Measurements from ENCODE around the gene TMEM63C. TPM values are rescaled to one million over a fixed set of nuclear protein-coding genes. Genes with fewer than 3 reads are reported as not detected.

TMEM63C gene
- total RNA-seq, 2 donors from 2014 or later, result under 0.01 TPM; not detected in 1

- H3K27ac ChIP-seq, result no peak overlapping the region
- no peak for ATAC-seq (ENCODE audit: insufficient number of reproducible peaks, low FRiP score, low read depth)
- no peak for DNase-seq (ENCODE audit: low spot score)
These were observed 84.7 kb downstream of the TMEM63C start for GRCh38 chr14:77266336-77266735.

DNA sequence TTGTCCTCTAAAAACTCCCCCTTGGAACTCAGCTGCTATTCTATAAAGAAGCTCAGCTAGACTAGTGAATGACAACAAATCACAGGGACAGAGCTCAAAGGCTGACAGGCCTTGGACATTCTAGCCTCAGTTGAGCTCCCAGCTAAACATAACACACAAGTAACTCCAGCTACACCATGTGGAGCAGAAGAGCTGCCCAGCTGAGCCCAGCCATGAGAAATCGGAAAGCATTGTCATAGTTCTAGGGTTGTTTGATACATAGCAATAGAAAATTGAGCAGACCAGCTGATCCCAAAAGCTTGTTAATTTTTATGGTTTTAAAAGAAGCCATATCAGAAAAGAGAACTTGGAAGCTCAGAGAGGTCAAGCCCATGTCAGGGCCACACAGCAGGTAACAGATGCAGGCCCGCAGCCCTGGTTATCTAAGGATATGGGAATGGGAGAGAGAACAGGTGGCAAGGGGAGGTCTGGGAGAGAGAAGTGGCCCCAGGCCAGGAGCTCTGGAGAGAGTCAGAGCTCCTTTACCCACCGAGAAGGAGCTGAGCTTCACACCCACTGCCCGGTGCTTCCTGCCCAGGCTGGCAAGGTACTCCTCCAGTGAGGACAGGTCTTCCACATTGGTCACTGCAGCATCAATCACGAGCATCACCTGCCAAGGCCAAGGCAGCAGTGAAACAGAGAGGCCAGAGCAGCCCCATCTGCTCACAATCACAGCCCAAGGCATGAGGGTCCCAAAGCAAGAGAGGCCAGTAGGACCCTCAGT, 86.5 kb downstream of the TMEM63C start:
- ATAC-seq (ENCODE audit: insufficient number of reproducible peaks, low FRiP score, low read depth) (no peak), DNase-seq (ENCODE audit: low spot score) (no peak)
- Histone ChIP-seq H3K4me3 (no peak overlapping the region), H3K36me3 (no peaks in the 10 kb centered on the region), H3K27me3 (replicated peaks; ENCODE audit: insufficient read depth) (no peaks in the 10 kb centered on the region), H3K9me3 (peaks cover 4% of the 10 kb centered on the region), H3K27ac (no peak overlapping the region), H3K4me1 (ENCODE audit: control insufficient read depth in 1 of 2, low read depth in 2 of 2) (no peaks in the 10 kb centered on the region)
- TF ChIP-seq, protein P1, sequence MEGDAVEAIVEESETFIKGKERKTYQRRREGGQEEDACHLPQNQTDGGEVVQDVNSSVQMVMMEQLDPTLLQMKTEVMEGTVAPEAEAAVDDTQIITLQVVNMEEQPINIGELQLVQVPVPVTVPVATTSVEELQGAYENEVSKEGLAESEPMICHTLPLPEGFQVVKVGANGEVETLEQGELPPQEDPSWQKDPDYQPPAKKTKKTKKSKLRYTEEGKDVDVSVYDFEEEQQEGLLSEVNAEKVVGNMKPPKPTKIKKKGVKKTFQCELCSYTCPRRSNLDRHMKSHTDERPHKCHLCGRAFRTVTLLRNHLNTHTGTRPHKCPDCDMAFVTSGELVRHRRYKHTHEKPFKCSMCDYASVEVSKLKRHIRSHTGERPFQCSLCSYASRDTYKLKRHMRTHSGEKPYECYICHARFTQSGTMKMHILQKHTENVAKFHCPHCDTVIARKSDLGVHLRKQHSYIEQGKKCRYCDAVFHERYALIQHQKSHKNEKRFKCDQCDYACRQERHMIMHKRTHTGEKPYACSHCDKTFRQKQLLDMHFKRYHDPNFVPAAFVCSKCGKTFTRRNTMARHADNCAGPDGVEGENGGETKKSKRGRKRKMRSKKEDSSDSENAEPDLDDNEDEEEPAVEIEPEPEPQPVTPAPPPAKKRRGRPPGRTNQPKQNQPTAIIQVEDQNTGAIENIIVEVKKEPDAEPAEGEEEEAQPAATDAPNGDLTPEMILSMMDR (IDR thresholded peaks at IDR 0.05), result no peak

More at GRCh38 chr14:77266336-77266735, 84.7 kb downstream of the TMEM63C start:
- peaks cover 4% of the 10 kb centered on the region for H3K9me3 ChIP-seq
- no peak overlapping the region for H3K4me3 ChIP-seq
- no peaks in the 10 kb centered on the region for H3K36me3 ChIP-seq
- H3K27me3 ChIP-seq (replicated peaks; ENCODE audit: insufficient read depth), result no peaks in the 10 kb centered on the region
- TF ChIP-seq, protein P1 (IDR thresholded peaks at IDR 0.05), result no peak
- no peaks in the 10 kb centered on the region for H3K4me1 ChIP-seq (ENCODE audit: control insufficient read depth in 1 of 2, low read depth in 2 of 2)

DNA sequence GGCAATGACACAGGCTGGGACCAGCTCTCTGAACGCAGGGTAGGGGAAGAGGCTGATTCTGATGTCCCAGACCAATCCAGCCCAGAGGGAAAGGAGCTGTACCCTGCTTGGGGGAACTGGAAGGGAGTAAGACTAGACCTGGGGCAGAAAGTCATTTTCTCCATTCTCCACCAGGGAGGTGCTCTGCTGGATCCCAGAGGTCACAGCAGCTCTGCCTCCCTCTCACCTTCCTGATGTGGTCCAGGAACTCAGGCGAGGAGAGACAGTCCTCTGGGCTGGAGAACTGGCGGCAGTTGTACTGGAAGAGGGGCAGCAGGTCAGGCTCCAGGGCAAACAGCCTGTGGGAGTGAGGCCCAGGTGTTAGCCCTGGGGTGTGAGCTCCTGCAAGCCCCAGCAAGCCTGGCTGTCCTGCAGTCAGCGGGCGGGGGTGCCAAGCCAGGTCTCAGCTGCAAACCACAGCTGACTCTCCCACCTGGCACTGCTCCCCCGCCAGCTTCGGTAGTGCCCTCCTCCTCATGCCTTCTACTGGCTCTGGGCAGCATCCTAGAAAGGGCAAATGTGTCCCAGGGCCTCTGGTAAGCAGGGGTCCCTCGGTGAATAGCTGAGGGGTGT, 87.5 kb downstream of the TMEM63C start:
- Histone ChIP-seq H3K4me3 (no peak overlapping the region), H3K27me3 (replicated peaks; ENCODE audit: insufficient read depth) (no peaks in the 10 kb centered on the region), H3K36me3 (no peaks in the 10 kb centered on the region), H3K27ac (no peak overlapping the region), H3K9me3 (peaks cover 4% of the 10 kb centered on the region), H3K4me1 (ENCODE audit: control insufficient read depth in 1 of 2, low read depth in 2 of 2) (no peaks in the 10 kb centered on the region)
- DNase-seq (ENCODE audit: low spot score), result no peak
- TF ChIP-seq, protein P1 (IDR thresholded peaks at IDR 0.05), result no peak
- no peak for ATAC-seq (ENCODE audit: insufficient number of reproducible peaks, low FRiP score, low read depth)

DNA sequence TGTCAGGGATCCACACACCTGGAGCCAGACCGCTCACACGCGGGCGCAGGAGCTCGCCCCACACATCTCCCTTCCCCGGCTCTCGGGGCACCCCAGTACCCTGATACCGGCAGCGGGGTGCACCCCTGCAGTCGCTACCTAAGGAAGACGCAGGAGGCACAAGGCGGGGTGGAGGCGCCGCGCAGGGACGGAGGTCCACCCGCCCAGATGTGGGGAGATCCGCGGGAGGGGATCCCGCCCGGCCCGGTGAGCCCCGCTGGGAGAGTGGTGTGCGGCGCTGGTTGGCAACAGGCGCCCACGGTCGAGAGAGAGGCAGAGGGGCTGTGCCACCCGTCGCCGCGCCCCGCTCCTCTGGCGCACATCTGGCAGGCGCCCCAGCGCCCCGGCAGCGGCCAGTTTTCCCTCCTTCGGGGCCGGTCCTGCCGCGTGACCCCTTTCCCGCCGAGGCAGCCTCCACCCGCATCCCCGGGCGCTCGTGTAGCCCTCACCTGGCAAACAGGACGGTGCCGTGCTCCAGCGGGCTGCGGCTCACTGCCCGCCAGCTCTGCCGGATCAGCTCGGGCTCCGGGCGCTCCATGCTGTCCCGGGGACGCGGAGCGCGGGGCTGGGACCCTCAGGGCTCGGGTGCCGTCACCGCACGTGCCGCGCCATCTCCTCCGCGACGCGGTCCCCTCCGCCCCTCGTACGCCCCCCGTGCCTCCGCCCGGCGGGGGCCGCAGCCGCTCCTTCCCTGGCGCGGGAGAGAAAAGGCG, 88.9 kb downstream of the TMEM63C start:
- Histone ChIP-seq H3K27ac (no peak overlapping the region), H3K4me1 (ENCODE audit: control insufficient read depth in 1 of 2, low read depth in 2 of 2) (no peaks in the 10 kb centered on the region), H3K36me3 (no peaks in the 10 kb centered on the region), H3K4me3 (no peak overlapping the region), H3K27me3 (replicated peaks; ENCODE audit: insufficient read depth) (no peaks in the 10 kb centered on the region), H3K9me3 (peaks cover 4% of the 10 kb centered on the region)
- TF ChIP-seq, protein P1 (IDR thresholded peaks at IDR 0.05), result no peak
- ATAC-seq (ENCODE audit: insufficient number of reproducible peaks, low FRiP score, low read depth), result no peak
- DNase-seq (ENCODE audit: low spot score), result no peak

GRCh38 chr14:77271113-77271710, 89.6 kb downstream of the TMEM63C start, which contains the start of gene NGB:
Gene NGB (minus strand): TSS chr14:77271206. CDS start chr14:77270937, 269 bp downstream.
- DNase-seq (ENCODE audit: low spot score), result no peak

More at GRCh38 chr14:77271113-77271710, 89.6 kb downstream of the TMEM63C start, which contains the start of gene NGB:
- peaks cover 1% of the 10 kb centered on the region for H3K36me3 ChIP-seq
- TF ChIP-seq, protein P1 (IDR thresholded peaks at IDR 0.05), result no peak
- peaks cover 4% of the 10 kb centered on the region for H3K9me3 ChIP-seq
- no peaks in the 10 kb centered on the region for H3K4me1 ChIP-seq (ENCODE audit: control insufficient read depth in 1 of 2, low read depth in 2 of 2)
- H3K27ac ChIP-seq, result no peak within 1 kb of the TSS
- no peaks in the 10 kb centered on the region for H3K27me3 ChIP-seq (replicated peaks; ENCODE audit: insufficient read depth)
- ATAC-seq (ENCODE audit: insufficient number of reproducible peaks, low FRiP score, low read depth), result no peak
- H3K4me3 ChIP-seq, result no peak within 1 kb of the TSS

All from thoracic aorta (tissue), 2 donors.